ENCODE results near the gene C16orf74. TPM values are rescaled to one million over a fixed set of nuclear protein-coding genes. Genes with fewer than 3 reads are reported as not detected.

C16orf74 gene
- total RNA-seq, 1 donor from 2014 or later, result 12.4 TPM

DNA sequence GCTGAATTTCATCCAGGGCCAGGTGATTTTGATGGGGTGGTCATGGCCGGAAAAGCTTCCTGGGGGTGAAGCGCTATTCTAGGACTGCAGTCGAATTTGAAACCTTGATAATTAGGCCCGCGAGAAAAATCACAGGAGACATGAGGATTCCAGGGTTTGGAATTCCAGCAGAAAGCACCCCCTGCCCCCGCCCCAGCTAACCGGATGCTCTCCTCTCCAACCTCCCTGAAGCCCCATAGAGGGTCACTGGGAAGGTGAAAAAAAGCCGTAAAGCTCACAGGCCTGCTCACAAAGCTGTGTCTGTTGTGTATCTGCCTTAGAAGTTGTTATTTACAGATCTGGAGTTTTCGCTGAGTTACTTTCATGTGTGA lies 61.0 kb downstream of the C16orf74 start:
- DNase-seq, result no peak

DNA sequence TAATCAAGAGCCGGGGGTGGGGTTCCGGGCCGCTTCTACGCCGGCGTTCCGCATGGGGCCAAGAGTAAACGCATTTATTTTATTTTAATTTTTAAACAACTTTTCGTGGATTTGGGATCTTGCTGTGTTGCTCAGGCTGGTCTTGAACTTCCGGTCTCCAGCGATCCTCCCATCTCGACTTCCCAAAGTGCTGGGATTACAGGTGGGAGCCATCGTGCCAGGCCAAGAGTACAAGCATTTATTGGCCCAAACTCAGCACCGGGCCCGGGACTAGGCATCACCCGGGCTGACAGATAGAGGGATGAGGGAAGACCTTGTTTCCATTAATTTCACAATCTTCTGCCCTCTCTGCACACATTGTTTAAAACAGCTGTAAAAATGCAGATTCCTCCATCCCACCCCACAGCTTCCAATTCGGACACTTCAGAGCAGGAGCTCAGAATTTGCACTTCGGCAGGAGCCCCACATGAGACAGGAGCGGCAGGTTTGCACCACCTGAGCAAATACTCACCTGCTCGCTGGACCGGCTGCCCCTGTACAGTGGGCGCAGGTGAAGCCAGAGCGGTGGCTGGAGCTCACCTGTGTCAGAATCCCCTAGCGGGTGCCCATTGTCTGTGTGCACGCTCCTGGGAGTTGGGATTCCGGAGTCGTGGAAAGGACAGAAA lies 61.5 kb downstream of the C16orf74 start:
- DNase-seq, result no peak

DNA sequence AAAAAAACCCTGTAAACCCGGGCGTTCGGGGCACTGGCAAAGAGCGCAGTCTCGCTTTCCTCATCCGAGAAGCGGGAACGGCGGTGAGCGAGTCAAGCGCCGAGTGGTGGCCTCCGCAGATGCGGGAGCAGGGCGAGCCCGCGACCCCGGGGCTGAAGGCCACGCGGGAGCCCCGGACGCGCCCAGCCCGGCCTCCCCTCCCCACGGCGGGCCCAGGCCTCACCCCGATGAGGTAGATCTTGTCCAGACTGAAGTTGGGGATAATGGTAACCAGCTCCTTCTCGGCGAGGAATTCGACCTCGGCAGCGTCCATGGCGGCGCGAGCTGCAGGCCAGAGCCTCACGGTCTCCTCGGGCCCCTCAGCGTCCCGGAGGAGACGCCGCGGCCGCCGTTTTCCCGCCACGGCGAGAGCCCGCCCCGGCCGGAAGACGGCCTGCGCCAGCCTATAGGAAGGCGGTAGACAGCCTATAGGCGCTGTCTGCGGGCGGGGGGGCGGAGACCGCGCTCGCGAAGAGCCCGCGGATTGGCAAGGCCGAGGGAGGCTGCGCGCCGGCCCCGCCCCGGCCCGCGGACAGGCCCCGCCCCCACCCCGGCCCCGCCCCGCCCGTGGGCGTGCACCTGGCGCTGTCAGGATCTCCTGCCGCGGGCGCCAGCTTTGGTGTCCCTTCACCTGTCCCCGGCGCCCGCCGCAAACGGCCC lies 62.2 kb downstream of the C16orf74 start, which contains the start of gene GINS2:
GINS2 (minus strand) TSS at position 369 of the 699 bp plus-strand sequence; CDS start at position 313, 56 bp downstream.
- DNase-seq, result peak; percentile 90

DNA sequence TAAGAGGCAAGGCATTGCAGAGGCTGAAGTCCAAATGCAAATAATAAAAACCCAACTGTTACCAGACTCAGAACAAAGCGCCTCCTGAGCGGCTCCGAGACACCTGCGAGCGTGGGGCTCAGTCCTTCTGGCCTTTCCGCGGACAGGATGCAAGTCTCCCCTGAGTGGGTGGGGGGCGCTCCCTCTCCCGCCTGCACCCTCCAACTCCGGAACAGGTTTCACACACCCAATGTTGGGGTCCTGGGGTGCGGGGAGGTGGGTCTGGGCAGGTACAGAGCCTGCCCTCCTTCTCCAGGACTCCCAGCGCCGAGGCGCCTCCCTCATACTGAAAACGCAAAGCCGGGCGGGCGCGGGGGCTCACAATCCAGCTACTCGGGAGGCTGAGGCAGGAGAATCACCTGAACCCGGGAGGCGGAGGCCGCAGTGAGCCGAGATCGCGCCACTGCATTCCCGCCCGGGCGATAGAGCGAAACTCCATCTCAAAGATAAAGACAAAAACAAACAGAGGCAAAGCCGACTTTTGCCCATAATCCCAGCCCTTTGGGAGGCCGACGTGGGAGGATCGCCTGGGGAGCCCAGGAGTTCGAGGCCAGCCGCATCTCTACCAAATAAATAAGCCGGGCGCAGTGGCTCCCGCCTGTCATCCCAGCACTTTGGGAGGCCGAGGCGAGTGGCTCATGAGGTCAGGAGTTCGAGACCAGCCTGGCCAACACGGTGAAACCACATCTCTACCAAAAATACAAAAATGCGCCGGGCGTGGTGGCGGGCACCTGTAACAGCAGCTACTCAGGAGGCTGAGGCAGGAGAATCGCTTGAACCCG lies 63.0 kb downstream of the C16orf74 start:
- no peak for DNase-seq

DNA sequence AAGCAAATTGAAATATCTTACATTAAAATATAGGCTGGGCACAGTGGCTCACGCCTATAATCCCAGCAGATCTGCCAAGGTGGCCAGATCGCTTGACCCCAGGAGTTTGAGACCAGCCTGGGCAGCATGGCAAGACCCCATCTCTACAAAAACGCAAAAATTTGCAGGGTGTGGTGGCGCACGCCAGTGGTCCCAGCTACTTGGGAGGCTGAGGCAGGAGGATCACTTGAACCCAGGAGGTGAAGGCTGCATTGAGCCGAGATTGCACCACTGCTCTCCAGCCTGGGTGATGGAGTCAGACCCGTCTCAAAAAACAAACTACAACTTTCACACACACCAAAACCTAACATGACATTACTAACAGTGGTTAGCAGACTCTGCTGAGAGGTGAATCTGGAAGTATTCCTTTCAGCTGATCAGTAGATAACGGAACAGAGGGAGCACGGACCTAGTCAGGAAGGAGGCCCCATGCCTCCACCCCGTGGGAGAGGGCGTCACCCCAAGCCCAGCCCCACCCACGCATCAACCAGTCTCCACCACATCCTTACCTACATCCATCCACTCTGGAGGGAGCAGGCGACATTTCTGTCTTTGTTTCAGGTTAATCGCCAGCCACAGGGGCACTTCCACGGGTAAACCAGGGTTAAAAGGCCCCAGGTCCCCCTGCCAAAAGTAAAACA lies 63.8 kb downstream of the C16orf74 start:
- no peak for DNase-seq

DNA sequence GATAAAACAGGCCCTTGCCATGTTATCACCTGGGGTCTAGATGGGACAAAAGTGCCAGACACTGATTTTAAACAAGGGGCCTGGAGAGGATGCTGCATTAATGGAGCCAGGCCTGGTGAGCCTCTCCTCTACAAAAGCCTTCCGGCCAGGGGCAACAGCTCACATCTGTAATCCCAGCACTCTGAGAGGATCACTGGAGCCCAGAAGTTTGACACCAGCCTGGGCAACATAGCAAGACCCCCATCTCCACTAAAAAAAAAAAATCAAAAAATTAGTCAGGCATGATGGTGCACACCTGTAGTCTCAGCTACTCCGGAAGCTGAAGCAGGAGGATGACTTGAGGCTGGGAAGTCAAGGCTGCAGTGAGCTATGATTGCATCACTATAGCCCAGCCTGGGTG lies 65.6 kb downstream of the C16orf74 start:
- no peak for DNase-seq

DNA sequence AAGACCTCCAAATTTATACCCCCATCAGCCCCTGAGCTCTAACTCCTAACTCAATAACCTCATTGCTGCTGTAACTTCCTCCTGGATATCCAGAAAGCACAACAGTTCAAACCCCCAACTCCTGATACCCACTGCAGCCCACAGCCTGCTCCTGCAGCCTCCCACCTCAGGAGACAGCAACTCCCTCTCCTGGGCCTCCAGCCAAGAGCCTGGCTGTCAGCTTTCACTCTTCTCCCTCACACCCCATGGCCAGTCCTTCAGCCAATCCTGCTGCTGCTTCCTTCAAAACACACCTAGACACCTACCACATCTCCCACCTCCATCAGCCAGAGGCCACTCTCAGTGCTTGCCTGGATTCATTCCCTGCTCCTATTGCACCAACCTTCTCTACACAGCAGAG lies 67.5 kb downstream of the C16orf74 start:
- DNase-seq, result no peak

DNA sequence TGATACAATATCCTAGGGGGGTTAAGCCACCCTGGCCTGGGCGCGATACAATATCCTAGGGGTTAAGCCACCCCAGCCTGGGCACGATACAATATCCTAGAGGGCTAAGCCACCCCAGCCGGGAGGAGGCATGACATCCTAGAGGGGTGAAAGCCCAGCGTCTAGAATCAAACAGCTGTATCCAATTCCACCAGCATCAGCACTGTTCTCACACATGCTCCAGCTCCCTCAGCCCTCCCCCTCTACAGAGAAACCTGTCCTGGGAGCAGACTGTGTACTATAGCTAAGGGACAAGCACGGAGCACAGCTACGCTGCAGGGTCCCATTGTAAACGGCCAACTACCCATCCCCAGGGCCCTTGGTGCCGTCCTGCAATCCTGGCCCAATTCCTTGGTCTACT lies 68.4 kb downstream of the C16orf74 start:
- DNase-seq, result no peak

DNA sequence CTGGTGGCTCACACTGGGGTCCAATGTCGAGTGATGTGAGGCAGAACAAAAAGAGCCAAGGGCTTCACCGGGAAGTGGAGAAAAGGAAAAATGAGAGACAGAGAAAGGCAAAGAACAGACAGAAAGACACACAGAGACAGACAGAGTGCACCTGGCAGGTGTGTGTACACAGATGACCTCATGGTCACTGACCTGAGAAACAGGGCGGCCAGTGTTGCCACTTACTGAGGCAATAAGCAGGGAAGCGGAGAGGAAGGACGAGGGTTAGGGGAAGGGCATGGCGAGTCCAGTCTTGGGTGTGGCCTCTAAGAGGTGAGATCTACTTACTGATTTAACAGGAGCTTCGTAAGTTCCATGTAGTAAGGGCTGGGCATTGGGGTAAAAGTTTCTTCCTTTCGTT lies 69.6 kb downstream of the C16orf74 start:
- DNase-seq, result no peak

DNA sequence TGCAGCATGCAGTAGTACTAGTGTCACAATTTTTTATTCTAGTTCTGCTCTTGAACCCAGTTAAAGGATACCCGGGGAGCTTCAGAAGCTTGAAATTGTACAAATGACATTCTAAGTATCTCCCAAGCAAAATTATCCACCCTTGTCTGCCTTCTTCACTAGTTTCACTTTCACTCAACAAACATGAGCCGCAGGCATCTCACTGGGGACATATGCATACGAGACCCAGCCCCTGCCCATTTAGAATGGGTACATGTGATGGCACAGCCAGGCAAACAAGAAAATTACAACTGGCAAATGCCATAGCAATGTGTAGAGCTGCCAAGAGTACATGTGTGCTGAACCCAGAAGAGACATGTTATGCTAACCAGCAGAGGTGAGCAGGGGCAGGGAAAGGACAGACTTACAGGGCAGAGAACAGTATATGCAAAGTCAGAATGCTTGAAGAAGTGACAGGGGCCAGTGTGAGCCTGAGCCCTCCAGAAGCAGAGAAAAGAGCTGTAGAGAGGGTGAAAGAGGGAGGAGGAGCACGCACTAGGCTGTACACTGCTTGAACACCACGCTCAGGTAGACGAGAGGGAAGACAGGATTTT lies 70.4 kb downstream of the C16orf74 start:
- no peak for DNase-seq

DNA sequence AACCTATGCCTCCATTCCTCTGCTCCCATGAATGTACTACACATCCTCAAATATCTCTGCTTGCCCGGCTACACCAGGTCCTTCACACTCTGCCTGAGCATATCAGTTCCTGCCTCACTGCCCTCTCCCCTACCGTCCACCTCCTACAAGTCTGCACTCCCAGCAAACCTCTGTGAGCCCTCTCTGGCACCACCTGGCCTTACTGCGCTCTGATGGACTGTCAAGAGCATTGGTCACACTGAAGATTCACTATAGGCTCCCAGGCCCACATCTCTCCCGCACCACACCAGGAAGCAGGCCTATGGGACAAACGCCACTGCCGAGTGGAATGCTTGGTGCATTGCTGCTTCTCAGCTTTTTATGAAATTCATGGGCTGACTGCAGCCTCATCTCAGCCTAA lies 71.0 kb downstream of the C16orf74 start:
- DNase-seq, result no peak

DNA sequence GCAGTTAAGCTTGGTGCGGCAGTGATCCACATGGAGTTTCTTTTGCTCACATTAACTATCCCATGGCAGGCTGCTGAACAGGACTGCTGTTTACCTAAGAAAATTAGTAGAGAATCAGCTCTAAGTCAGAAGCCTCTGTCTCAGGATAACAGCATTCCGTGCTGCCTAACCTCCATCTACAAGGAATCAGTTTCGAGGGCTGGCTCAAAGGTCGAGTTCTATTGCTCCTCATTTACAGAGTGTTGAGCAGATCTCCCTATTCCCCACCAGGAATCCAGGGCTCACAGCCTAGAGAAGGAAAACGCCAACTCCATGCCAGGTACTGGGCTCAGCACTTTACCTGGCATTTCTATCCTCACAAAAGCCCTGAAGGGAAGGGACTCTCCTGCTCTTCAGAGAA lies 72.1 kb downstream of the C16orf74 start:
- no peak for DNase-seq

DNA sequence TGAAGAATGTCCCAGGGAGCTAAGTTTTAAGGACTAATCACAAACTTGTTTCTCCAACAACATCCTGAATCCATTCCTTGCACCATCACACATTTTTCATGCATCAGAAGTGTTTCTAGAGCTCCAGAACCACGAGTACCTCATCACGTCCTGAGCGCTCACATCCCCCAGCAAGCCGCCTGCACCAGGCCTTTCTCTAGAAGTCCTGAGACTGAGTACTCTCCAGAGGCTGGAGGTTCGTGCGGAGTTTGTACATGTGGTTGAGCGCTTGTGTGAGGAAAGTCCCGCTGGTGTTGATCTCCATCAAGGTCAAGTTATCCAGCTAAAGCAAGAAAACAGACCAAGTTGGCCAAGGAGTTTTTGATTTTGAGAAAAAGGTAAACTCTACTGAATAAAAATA lies 72.9 kb downstream of the C16orf74 start:
- no peak for DNase-seq

DNA sequence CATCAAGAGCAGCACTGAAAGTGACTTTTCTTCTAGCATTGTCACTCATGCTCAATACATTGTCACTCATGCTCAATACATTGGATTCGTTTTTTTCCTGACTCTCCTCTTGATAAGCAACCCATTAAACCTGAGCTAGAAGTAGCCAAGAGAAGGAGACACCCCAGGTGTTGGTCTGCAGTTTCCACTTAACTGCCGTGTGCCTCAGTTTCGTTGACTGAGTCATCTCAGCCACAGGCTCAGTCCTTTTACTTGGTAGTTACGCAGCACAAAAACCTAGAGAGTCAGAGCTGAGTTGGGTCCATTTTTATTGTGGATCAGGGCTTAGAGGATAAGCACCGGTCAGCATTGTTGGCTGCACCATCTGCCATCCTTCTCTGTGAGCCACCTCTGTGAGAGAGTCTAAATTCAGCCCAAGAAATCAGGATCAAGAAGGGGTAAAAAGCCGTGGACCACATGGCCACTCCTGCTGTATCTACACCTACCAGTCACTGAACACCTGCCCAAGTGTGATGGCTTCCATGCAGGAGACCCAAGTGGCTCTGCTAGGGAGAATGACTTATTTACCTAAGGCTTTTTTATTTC lies 73.4 kb downstream of the C16orf74 start:
- no peak for DNase-seq

DNA sequence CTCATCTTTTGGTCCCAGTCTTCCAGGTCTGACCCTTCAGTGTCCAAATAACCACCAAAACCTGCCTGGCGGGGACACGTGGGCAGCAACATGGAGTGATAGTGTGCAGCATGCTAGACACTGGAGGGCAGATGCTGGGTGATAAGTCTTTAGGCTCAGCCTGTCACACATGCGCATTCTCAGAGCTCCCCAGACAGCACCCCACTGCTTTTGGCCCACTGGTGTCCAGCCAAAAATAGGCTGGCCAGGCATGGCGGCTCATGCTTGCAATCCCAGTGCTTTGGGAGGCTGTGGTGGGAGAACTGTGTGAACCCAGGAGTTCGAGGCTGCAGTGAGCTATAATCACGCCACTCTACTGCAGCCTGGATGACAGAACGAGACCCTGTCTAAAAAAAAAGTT lies 74.4 kb downstream of the C16orf74 start:
- DNase-seq, result no peak

DNA sequence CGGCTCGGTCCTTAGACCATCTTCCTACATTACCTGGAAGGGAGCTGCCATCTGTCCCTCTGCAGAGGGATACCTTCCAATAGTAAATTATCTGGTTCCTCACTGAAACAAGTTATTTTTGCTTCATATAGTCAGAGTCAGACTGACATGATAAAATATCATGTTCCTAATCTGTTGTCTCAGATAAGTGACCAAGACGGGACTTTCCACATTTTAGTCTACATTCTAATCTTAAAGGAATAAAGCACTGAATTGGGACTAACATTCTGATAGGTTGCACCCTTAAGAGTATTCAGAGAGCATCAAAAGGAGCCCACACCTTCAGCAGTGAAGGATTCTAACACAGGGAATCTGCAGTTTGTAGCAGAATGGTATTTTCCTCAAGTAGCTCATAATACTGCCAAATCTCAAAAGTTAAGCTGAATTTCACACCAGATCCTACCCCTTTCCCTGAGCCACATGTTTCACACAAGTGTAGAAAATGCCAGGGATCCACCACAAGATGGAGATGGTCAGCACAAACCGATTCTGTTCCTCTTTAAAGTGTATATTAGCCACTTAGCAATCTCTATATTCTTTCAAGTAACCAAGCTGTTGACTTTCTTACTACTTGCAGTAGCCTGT lies 75.5 kb downstream of the C16orf74 start:
- DNase-seq, result peak; percentile 60

DNA sequence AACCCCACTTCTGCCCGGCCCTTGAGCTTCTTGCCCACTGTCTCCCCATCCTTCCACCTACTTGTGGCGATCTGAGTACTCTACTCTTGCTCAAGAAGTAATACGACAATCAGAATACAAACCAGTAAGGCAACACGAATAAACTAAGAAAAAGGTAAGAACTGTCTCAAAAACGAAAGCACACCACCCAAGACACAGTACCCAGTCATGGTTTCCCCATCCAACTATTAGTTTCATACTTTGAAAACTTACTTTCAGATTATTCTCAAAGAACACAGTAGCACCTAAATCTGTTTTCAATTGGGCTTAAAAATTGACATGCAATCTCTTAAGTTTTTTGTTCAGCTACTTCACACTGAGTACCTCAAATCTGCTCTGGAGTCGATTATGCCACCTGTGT lies 76.1 kb downstream of the C16orf74 start:
- DNase-seq, result no peak

DNA sequence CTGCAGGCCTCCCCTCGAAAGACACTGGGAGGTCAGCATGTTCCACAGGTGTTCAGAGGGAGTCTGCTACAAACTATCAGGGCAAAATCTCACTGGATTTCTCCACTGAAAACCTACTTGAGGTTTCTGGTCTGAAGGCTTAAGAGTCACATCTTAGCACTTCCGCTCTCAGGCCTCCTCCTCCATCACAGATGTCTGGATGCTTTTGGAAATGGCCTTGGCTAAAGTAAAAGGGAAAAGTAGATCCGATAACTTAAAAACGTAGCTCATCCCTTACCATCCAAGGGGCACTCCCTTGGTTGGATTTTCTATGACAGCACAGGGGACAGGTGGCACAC lies 76.5 kb downstream of the C16orf74 start:
- DNase-seq, result no peak

DNA sequence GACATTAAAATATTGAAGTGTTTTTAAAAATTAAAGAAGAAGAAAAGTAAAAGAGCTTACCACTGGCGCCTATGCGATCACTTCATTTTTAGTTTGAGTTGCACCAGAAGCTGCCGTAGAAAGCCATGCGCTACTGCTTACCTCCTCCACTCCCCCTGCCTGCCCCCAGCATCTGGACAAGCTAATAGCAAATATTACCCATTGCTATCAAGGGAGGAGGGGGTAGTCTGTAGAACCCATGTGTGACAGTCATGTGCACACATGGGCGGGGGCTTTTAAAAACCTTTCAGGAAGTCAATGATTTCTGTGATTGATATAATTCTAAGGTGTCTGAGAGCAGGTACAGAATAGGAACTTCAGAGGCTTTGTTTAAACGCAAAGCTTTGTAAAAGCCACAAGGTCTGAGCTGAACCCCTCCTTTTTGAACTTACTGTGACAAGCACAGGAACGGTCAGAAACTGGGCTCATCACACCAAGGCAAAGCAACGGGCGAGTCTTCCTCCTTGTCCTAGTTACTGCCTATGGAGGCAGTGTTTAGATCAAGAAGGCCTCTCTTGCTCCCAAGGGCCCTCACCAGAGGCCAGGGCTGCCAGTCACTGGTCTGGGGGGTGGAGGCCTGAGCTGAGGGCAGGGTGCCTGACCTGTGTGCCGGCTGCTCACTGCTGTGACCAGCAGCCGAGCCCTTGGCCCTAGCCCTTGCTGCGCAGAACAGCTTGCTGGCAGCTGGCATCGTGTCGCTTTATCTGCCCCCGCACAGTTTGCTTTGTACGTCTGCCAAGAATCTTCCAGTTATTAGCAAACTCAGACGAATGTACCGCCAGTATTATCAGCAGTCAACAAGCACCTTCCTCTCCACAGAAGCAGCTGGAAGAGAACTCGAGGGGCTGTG lies 77.1 kb downstream of the C16orf74 start:
- peak; percentile 76 for DNase-seq

DNA sequence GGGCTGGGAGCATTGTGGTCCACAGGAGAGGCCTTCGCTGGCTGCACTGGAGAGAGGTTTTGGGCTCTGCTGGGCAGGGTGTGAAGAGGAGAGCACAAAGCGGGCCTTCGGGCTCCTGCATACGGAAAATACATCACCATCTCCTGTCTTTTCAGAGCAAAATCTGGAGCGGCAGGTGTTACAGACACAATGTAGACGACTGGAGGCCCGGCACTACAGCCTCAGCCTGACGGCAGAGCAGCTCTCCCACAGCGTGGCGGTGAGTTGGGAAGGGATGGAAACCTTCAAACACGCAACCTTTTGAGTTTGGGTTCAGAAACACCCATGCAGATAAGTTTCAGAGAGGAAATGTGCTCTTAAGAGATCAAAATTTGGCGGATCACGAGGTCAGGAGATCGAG lies 80.1 kb downstream of the C16orf74 start:
- no peak for DNase-seq
